CD14-positive monocyte (primary cell): Measurements from ENCODE around the gene CCDC102B. TPM values are rescaled to one million over a fixed set of nuclear protein-coding genes. Genes with fewer than 3 reads are reported as not detected.

ENCODE experiments used
- DNase-seq, 3 donors: peaks; one replicate each; pipeline ENCODE4 v3.0.0-alpha.2; 2011 to 2022
- H2AFZ ChIP-seq: 2 replicates; pipeline ENCODE4 v1.6.0; 2012; ENCODE audit warnings: mild to moderate bottlenecking, low read depth, low read length, inconsistent platforms; ENCODE audit not compliant: insufficient read depth, poor library complexity, severe bottlenecking
- H3K27ac ChIP-seq, 2 donors: 1 replicate in 1 of 2; 2 replicates in 1 of 2; pipeline ENCODE4 v1.5.1; 2012 to 2013; ENCODE audit warnings: low read length in 2 of 2, control low read depth in 1 of 2, inconsistent platforms in 1 of 2, low read depth in 1 of 2, mild to moderate bottlenecking in 1 of 2
- H3K27me3 ChIP-seq, 2 donors: one replicate each; pipeline versions ENCODE4 v1.6.0 to v1.6.1; 2011 to 2013; ENCODE audit warnings: low read length in 2 of 2; ENCODE audit not compliant: control insufficient read depth in 2 of 2, insufficient read depth in 2 of 2
- H3K36me3 ChIP-seq, 2 donors: replicated peaks in 1 of 2; 1 replicate in 1 of 2; 2 replicates in 1 of 2; pipeline versions ENCODE4 v1.5.1 to v1.6.1; 2012 to 2013; ENCODE audit warnings: low read length in 2 of 2, control low read depth in 1 of 2, inconsistent platforms in 1 of 2, mild to moderate bottlenecking in 1 of 2; ENCODE audit not compliant: insufficient read depth in 2 of 2, control insufficient read depth in 1 of 2
- H3K4me1 ChIP-seq, 2 donors: 1 replicate in 1 of 2; 2 replicates in 1 of 2; pipeline versions ENCODE4 v1.5.1 to v1.6.1; 2012 to 2013; ENCODE audit warnings: low read length in 2 of 2, control low read depth in 1 of 2, inconsistent platforms in 1 of 2, mild to moderate bottlenecking in 1 of 2, moderate library complexity in 1 of 2; ENCODE audit not compliant: insufficient read depth in 2 of 2, control insufficient read depth in 1 of 2
- H3K4me2 ChIP-seq: replicated peaks from 2 replicates; pipeline ENCODE3; 2012; ENCODE audit warnings: low read length, moderate library complexity, mild to moderate bottlenecking; ENCODE audit not compliant: poor library complexity, severe bottlenecking; ENCODE audit errors: extremely low read depth
- H3K4me3 ChIP-seq, 3 experiments: fragments of 200-600 bp in 1 of 3; sonication (generic) in 1 of 3; replicated peaks in 1 of 3; 1 replicate in 2 of 3; 2 replicates in 1 of 3; pipeline ENCODE4 v1.5.1; 2011 to 2013; ENCODE audit warnings: low read length in 3 of 3, mild to moderate bottlenecking in 3 of 3, control low read depth in 2 of 3, low read depth in 2 of 3, inconsistent platforms in 1 of 3, moderate library complexity in 1 of 3
- H3K79me2 ChIP-seq: 2 replicates; pipeline ENCODE4 v1.6.0; 2012; ENCODE audit warnings: mild to moderate bottlenecking, control low read depth, inconsistent platforms, low read length, moderate library complexity; ENCODE audit not compliant: insufficient read depth
- H3K9ac ChIP-seq: 2 replicates; pipeline ENCODE4 v1.6.0; 2017; ENCODE audit warnings: low read length, mild to moderate bottlenecking; ENCODE audit not compliant: insufficient read depth, poor library complexity, severe bottlenecking
- H3K9me3 ChIP-seq, 2 donors: replicated peaks in 1 of 2; 1 replicate in 1 of 2; 2 replicates in 1 of 2; pipeline versions ENCODE4 v1.5.1 to v1.6.1; 2012 to 2013; ENCODE audit warnings: low read length in 2 of 2, control low read depth in 1 of 2; ENCODE audit not compliant: control insufficient read depth in 1 of 2, insufficient read depth in 1 of 2
- H4K20me1 ChIP-seq: 2 replicates; pipeline ENCODE4 v1.6.0; 2012; ENCODE audit warnings: mild to moderate bottlenecking, low read length, control low read depth, moderate library complexity; ENCODE audit not compliant: insufficient read depth
- H3K27ac Mint-ChIP-seq, 7 donors: one replicate each; pipeline ENCODE4 v1.8.0; 2020; ENCODE audit warnings: mild to moderate bottlenecking in 7 of 7, mixed read lengths in 7 of 7, moderate library complexity in 6 of 7, inconsistent platforms in 2 of 7
- H3K27me3 Mint-ChIP-seq, 3 donors: one replicate each; pipeline ENCODE4 v1.8.0; 2021 to 2022; ENCODE audit warnings: low read depth in 3 of 3, mild to moderate bottlenecking in 3 of 3, mixed read lengths in 3 of 3, moderate library complexity in 3 of 3, inconsistent platforms in 1 of 3
- H3K36me3 Mint-ChIP-seq, 2 donors: one replicate each; pipeline ENCODE4 v1.8.0; 2020; ENCODE audit warnings: mixed read lengths in 2 of 2, inconsistent platforms in 1 of 2, mild to moderate bottlenecking in 1 of 2
- H3K4me1 Mint-ChIP-seq: one replicate; pipeline ENCODE4 v1.8.0; 2020; ENCODE audit warnings: mild to moderate bottlenecking, mixed read lengths
- H3K4me3 Mint-ChIP-seq, 2 donors: one replicate each; pipeline ENCODE4 v1.8.0; 2020; ENCODE audit warnings: mild to moderate bottlenecking in 2 of 2, mixed read lengths in 2 of 2, moderate library complexity in 1 of 2
- H3K9me3 Mint-ChIP-seq, 7 donors: one replicate each; pipeline ENCODE4 v1.8.0; 2020 to 2022; ENCODE audit warnings: mixed read lengths in 7 of 7, mild to moderate bottlenecking in 6 of 7, moderate library complexity in 6 of 7, inconsistent platforms in 2 of 7
- CTCF ChIP-seq: fragments of 200-600 bp; IDR thresholded peaks from one replicate; pipeline ENCODE4 v1.8.0; 2022; ENCODE audit warnings: antibody characterized with exemption, mild to moderate bottlenecking
- WGBS: methylation state at CpG from one replicate; pipeline ENCODE4 v1.1.5; 2013; ENCODE audit warnings: missing lambda C conversion rate; ENCODE audit not compliant: insufficient coverage; 5-methylcytosine and 5-hydroxymethylcytosine counted together
- intact Hi-C, 2 donors: fragments of 100-400 bp; cut with micrococcal nuclease; formaldehyde crosslinking; loops; one replicate each; pipeline versions ENCODE4 v1.15.0 to v1.15.1; 2023
- polyA plus RNA-seq, 3 donors: library from polyadenylated mRNA; depleted of rRNA in 1 of 3; unstranded in 2 of 3; stranded (reverse) in 1 of 3; fragments of 300-500 nt in 2 of 3; fragments of >200 nt in 1 of 3; fragmentation: Illumina TruSeq in 2 of 3; gene quantifications; 1 replicate in 2 of 3; 2 replicates in 1 of 3; pipeline ENCODE4 v1.2.3, GENCODE V29; 2012 to 2021

Gene CCDC102B
- polyA plus RNA-seq, 3 donors, result 0.34 to 1.4 TPM; not detected in 1

DNA sequence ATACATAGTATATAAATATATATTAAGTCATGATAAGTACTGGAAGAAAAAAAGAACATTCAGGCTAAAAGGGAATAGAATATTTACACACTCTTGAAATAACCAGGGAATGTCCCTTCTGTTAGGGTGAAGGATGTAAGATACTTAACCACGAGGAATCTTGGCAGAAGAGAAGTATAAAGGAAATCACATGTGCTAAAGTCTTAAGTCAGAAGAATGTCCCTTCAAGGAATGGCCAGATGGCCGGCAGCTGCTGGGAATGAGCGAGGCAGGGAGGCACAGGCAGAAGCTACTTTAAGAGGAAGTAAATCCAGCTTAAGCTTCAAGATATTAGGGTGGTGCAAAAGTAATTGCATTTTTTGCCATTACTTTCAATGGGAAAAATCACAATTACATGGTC, 5.5 kb downstream of the CCDC102B start:
- intact Hi-C loops, result no loop called here
- 100% methylated on average over 2 of the region's 3 CpGs for WGBS
- H4K20me1 ChIP-seq, result no peaks in the 10 kb centered on the region
- no peaks in the 10 kb centered on the region for H3K27me3 ChIP-seq
- H3K9ac ChIP-seq, result no peak overlapping the region
- TF ChIP-seq CTCF, result no peak
- Mint-ChIP-seq H3K9me3 (no peaks in the 10 kb centered on the region), H3K4me3 (no peak overlapping the region), H3K4me1 (no peaks in the 10 kb centered on the region), H3K36me3 (no peaks in the 10 kb centered on the region), H3K27ac (no peak overlapping the region), H3K27me3 (no peaks in the 10 kb centered on the region)
- no peak for DNase-seq
- H3K27ac ChIP-seq, result no peak overlapping the region
- no peaks in the 10 kb centered on the region for H3K9me3 ChIP-seq
- H3K4me1 ChIP-seq, result no peaks in the 10 kb centered on the region
- no peak overlapping the region for H3K4me2 ChIP-seq
- no peak overlapping the region for H3K4me3 ChIP-seq
- no peaks in the 10 kb centered on the region for H3K36me3 ChIP-seq
- H3K79me2 ChIP-seq, result no peaks in the 10 kb centered on the region
- H2AFZ ChIP-seq, result no peak overlapping the region

DNA sequence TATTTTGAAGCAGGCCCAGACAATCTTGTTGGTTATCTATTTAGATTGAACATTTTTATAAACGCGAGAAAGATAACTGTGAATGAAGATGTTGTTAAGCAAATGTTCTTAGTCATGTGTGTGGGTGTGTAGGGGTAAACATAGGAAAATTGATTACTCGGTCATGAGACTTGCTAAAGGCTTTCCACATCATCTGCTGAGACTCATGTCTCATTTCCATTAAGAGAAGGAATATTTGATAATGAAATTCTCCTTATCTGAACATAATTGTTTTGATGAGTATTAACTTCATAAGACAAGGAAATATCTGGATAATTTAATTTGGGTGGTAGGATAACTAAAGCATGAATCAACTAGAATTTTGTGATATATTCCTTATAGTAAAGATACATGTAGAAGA, 19.7 kb downstream of the CCDC102B start:
- no peaks in the 10 kb centered on the region for H3K4me1 Mint-ChIP-seq

More for the DNA sequence above, 19.7 kb downstream of the CCDC102B start:
- TF ChIP-seq CTCF, result no peak
- no peaks in the 10 kb centered on the region for H3K36me3 ChIP-seq
- no peak for DNase-seq
- H3K79me2 ChIP-seq, result no peaks in the 10 kb centered on the region
- H3K4me3 ChIP-seq, result no peak overlapping the region
- intact Hi-C loops, result no loop called here
- Mint-ChIP-seq H3K27ac (no peak overlapping the region), H3K4me3 (no peak overlapping the region), H3K27me3 (peaks cover 0 to 1% (median 0%) of the 10 kb centered on the region in 3 donors), H3K36me3 (no peaks in the 10 kb centered on the region), H3K9me3 (peaks cover 0 to 2% (median 0%) of the 10 kb centered on the region in 7 donors)
- no peak overlapping the region for H2AFZ ChIP-seq
- H3K9me3 ChIP-seq, result no peaks in the 10 kb centered on the region
- H3K9ac ChIP-seq, result no peak overlapping the region
- H3K27ac ChIP-seq, result no peak overlapping the region
- H3K27me3 ChIP-seq, result no peaks in the 10 kb centered on the region
- no peaks in the 10 kb centered on the region for H4K20me1 ChIP-seq
- no peaks in the 10 kb centered on the region for H3K4me1 ChIP-seq
- no peak overlapping the region for H3K4me2 ChIP-seq
- WGBS, result no CpG with 5 or more reads among the region's 3 CpGs
